Hypothalamus (tissue), 51 donors: ENCODE measurements around the gene PIANP.
"Not testable (repeated sequence)": the region's sequence is repeated elsewhere in the genome, so short reads cannot be mapped to it uniquely, and the experiment has no call there.

Experiments
- DNase-seq, 51 donors: peaks; one replicate each; lab custom pipeline; 2025; lab: John Stamatoyannopoulos, UW

The PIANP gene

GRCh38 chr12:6700646-6701051 lies at the start of gene PIANP:
TSS of gene PIANP (minus strand) at chr12:6700815. CDS start at chr12:6698061, 2,754 bp downstream.
- peak in 20 of 51 donors; percentile 6 to 52 (median 22) for DNase-seq

GRCh38 chr12:6748761-6749160 lies 48.1 kb upstream of the PIANP start:
- DNase-seq: no peak

- no peak for DNase-seq
These were observed 46.6 kb upstream of the PIANP start for GRCh38 chr12:6747216-6747615.

GRCh38 chr12:6745741-6746525 lies 45.3 kb upstream of the PIANP start:
- DNase-seq: peak in 1 of 51 donors; percentile 4

GRCh38 chr12:6743300-6743699 lies 42.7 kb upstream of the PIANP start:
- DNase-seq: not testable (repeated sequence)

GRCh38 chr12:6742834-6743233 lies 42.2 kb upstream of the PIANP start:
- no peak for DNase-seq

- DNase-seq: not testable (repeated sequence)
These were observed 41.5 kb upstream of the PIANP start for GRCh38 chr12:6742080-6742479.

- no peak for DNase-seq
These were observed 36.1 kb upstream of the PIANP start for GRCh38 chr12:6736754-6737153.

- peak in 38 of 51 donors; percentile 1 to 63 (median 32) for DNase-seq
These were observed 35.0 kb upstream of the PIANP start for GRCh38 chr12:6735448-6736191.

GRCh38 chr12:6734506-6735387 lies 34.1 kb upstream of the PIANP start:
- DNase-seq: no peak

- DNase-seq: no peak
These were observed 29.6 kb upstream of the PIANP start for GRCh38 chr12:6730169-6730568.

- DNase-seq: no peak
These were observed 28.6 kb upstream of the PIANP start for GRCh38 chr12:6729186-6729585.

- DNase-seq: no peak
These were observed 24.7 kb upstream of the PIANP start for GRCh38 chr12:6725350-6725749.

- DNase-seq: peak in 7 of 51 donors; percentile 5 to 63 (median 39)
These were observed 23.8 kb upstream of the PIANP start for GRCh38 chr12:6724409-6724797.

- DNase-seq: peak; percentile 60 to 99 (median 97)
These were observed 23.2 kb upstream of the PIANP start, which contains the start of gene COPS7A for GRCh38 chr12:6723607-6724408. TSS of gene COPS7A (plus strand) at chr12:6724046. CDS start at chr12:6724657, 611 bp downstream.

- DNase-seq: no peak
These were observed 22.2 kb upstream of the PIANP start for GRCh38 chr12:6722863-6723262.

- no peak for DNase-seq
These were observed 16.3 kb upstream of the PIANP start for GRCh38 chr12:6716874-6717437.

- DNase-seq: not testable (repeated sequence)
These were observed 15.6 kb upstream of the PIANP start for GRCh38 chr12:6716031-6716873.
